ENCODE measurements around the gene AURKAIP1. TPM values are rescaled to one million over a fixed set of nuclear protein-coding genes. Genes with fewer than 3 reads are reported as not detected.

Gene AURKAIP1
- polyA plus RNA-seq, 1 of the 3 experiments (the other 2 are of a cell fraction): 214 TPM

DNA sequence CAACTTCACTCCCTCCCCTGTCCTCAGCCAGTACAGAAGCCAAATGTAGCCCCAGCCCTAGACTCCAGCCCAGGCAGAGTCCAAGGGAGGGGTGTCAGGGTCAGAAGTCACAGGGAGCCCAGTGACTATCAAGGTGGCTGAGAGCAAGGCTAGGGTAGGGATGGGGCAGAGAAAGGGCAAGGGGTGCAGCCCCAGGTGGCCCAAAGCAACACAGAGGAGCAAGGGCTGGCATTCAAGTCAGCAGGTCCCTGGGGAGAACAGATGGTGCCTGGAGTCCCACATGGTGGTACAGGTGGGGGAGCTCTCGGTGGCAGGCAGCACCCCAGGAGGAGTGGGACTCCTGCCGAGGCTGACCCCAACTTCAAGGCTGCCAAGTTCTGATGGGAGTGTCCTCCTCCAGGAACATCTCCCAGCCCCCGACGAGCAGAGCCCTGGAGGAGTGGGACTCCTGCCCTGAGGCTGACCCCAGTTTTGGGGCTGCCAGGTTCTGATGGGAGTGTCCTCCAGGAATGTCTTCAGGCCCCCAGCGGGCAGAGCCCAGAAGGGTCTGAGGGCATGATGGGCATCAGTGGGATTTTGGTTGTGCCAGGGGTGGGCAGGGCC lies 22.1 kb downstream of the AURKAIP1 start:
- H3K79me2 ChIP-seq (ENCODE audit: insufficient read depth): peaks cover 10% of the 10 kb centered on the region
- POLR2A ChIA-PET: interaction anchor here (0.6 kb wide), 1 partner anchor 23 kb away, joined by 3 read pairs; no protein-coding TSS in a partner anchor
- H3K27me3 ChIP-seq (ENCODE audit: insufficient read depth): no peaks in the 10 kb centered on the region
- peak; percentile 34; the same call in 1 of the 2 replicates for TF ChIP-seq POLR2AphosphoS5 (IDR thresholded peaks at IDR 0.05; ENCODE audit: low read depth, low read length)
- TF ChIP-seq, protein P1, sequence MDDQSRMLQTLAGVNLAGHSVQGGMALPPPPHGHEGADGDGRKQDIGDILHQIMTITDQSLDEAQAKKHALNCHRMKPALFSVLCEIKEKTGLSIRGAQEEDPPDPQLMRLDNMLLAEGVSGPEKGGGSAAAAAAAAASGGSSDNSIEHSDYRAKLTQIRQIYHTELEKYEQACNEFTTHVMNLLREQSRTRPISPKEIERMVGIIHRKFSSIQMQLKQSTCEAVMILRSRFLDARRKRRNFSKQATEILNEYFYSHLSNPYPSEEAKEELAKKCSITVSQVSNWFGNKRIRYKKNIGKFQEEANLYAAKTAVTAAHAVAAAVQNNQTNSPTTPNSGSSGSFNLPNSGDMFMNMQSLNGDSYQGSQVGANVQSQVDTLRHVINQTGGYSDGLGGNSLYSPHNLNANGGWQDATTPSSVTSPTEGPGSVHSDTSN (IDR thresholded peaks at IDR 0.05): peak; percentile 14; the same call in 1 of the 2 replicates
- TF ChIP-seq MEF2A (IDR thresholded peaks at IDR 0.05; ENCODE audit: borderline replicate concordance, low read depth): no peak
- TF ChIP-seq MXI1 (IDR thresholded peaks at IDR 0.05; ENCODE audit: low read depth, low read length): no peak
- H3K9me3 ChIP-seq: no peaks in the 10 kb centered on the region
- no peak overlapping the region for H3K9ac ChIP-seq
- CTCF ChIA-PET: interaction anchor here (1.7 to 5.1 kb wide), 2 partner anchors 19 to 22 kb away, joined by 8 to 48 read pairs; partner anchors contain the start of gene AURKAIP1
- H4K20me1 ChIP-seq (ENCODE audit: insufficient read depth): peaks cover 2% of the 10 kb centered on the region; the same call in 1 of the 2 replicates
- peaks cover 5% of the 10 kb centered on the region for H3F3A ChIP-seq (replicated peaks; ENCODE audit: insufficient read depth)
- H3K4me3 ChIP-seq (ENCODE audit: low read depth in 2 of 2, low read length in 1 of 2): no peak overlapping the region
- peaks cover 0 to 40% of the 10 kb centered on the region in 2 experiments; a peak in 1 of 4 replicates for H3K4me1 ChIP-seq (ENCODE audit: control insufficient read depth in 1 of 2, insufficient read depth in 2 of 2, low read depth in 1 of 2, low read length in 1 of 2)
- WGBS (ENCODE audit: low lambda C conversion rate): 100% methylated on average over 1 of the region's 5 CpGs
- no peak overlapping the region for H3K27ac ChIP-seq (ENCODE audit: low read depth in 2 of 2, low read length in 1 of 2)
- H2AFZ ChIP-seq (ENCODE audit: low read depth): no peak overlapping the region
- no peaks in the 10 kb centered on the region for H3K36me3 ChIP-seq (replicated peaks in 1 of 2; ENCODE audit: control insufficient read depth in 1 of 2, insufficient read depth in 2 of 2, low read length in 1 of 2)
- H3K9me2 ChIP-seq: no peaks in the 10 kb centered on the region
- no peak overlapping the region for H3K4me2 ChIP-seq
- DNase-seq: no peak

DNA sequence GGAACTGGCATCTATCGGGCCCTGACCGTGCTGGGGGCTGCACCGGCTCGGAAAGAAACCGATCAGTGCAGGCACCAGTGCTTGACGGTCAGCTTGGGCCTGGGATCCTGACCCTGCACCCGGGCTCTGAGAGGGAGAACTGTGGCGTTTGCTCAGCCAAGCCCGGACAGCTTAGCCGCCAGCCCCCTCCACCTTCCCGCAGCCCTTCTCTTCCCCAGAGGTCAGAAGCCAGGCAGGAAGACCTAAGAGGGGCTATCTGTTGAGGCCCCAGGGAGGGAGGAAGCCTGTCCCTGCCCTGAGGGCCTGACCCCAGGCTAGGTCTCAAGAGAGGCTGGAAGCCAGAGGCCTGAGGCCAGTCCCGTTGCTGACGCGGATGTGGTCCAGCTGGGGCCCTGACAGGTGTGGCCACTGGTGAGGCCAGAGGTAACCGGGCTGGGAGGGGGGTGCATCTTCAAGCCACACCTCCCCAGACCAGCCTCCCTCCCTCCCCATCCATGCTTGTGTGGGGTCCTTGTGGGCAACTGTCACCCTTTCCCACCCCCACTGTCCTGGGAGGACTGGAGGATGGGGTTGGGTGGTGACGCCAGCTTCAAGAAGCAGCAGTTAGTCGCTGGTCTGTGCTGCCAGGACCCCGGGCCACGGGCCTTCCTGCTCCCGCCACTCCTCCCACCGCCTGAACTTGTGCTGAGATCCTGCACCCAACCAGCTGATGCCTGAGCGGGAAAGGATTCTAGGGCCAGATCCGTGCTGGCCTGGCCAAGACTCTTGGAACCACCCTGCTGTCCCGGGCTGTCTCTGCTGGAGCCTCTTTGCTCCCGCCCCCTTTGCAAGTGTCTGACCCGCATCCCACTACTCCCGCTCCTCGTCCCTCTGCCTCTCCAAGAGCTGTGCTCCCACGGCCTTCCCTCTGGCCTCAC lies 23.2 kb downstream of the AURKAIP1 start:
- Histone ChIP-seq H4K20me1 (ENCODE audit: insufficient read depth) (peaks cover 12% of the 10 kb centered on the region), H3F3A (replicated peaks; ENCODE audit: insufficient read depth) (peaks cover 5% of the 10 kb centered on the region), H3K27ac (ENCODE audit: low read depth in 2 of 2, low read length in 1 of 2) (no peak overlapping the region; a peak in 1 of 4 replicates), H3K4me1 (ENCODE audit: control insufficient read depth in 1 of 2, insufficient read depth in 2 of 2, low read depth in 1 of 2, low read length in 1 of 2) (peaks cover 0 to 46% of the 10 kb centered on the region in 2 experiments; a peak in 1 of 4 replicates), H2AFZ (ENCODE audit: low read depth) (no peak overlapping the region), H3K36me3 (replicated peaks in 1 of 2; ENCODE audit: control insufficient read depth in 1 of 2, insufficient read depth in 2 of 2, low read length in 1 of 2) (no peaks in the 10 kb centered on the region), H3K9me2 (no peaks in the 10 kb centered on the region), H3K4me2 (no peak overlapping the region), H3K27me3 (ENCODE audit: insufficient read depth) (no peaks in the 10 kb centered on the region), H3K79me2 (ENCODE audit: insufficient read depth) (peaks cover 21% of the 10 kb centered on the region), H3K9ac (no peak overlapping the region), H3K9me3 (no peaks in the 10 kb centered on the region), H3K4me3 (ENCODE audit: low read depth in 2 of 2, low read length in 1 of 2) (no peak overlapping the region)
- DNase-seq: no peak
- CTCF ChIA-PET: interaction anchor here (0.6 to 5.1 kb wide), 8 partner anchors 9 to 631 kb away, joined by 3 to 48 read pairs (median 4); partner anchors contain the start of gene AURKAIP1
- TF ChIP-seq NFIC (IDR thresholded peaks at IDR 0.05; ENCODE audit: borderline replicate concordance): no peak
- no peak for TF ChIP-seq MEF2A (IDR thresholded peaks at IDR 0.05; ENCODE audit: borderline replicate concordance, low read depth)
- no peak for TF ChIP-seq POLR2AphosphoS5 (IDR thresholded peaks at IDR 0.05; ENCODE audit: low read depth, low read length)
- TF ChIP-seq NRF1 (IDR thresholded peaks at IDR 0.05; ENCODE audit: low read depth, low read length): no peak
- TF ChIP-seq, protein P2, sequence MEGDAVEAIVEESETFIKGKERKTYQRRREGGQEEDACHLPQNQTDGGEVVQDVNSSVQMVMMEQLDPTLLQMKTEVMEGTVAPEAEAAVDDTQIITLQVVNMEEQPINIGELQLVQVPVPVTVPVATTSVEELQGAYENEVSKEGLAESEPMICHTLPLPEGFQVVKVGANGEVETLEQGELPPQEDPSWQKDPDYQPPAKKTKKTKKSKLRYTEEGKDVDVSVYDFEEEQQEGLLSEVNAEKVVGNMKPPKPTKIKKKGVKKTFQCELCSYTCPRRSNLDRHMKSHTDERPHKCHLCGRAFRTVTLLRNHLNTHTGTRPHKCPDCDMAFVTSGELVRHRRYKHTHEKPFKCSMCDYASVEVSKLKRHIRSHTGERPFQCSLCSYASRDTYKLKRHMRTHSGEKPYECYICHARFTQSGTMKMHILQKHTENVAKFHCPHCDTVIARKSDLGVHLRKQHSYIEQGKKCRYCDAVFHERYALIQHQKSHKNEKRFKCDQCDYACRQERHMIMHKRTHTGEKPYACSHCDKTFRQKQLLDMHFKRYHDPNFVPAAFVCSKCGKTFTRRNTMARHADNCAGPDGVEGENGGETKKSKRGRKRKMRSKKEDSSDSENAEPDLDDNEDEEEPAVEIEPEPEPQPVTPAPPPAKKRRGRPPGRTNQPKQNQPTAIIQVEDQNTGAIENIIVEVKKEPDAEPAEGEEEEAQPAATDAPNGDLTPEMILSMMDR (IDR thresholded peaks at IDR 0.05): no peak
- TF ChIP-seq RCOR1 (IDR thresholded peaks at IDR 0.05; ENCODE audit: low read length): no peak
- no peak for TF ChIP-seq TCF12 (IDR thresholded peaks at IDR 0.05)
- TF ChIP-seq, protein P3, sequence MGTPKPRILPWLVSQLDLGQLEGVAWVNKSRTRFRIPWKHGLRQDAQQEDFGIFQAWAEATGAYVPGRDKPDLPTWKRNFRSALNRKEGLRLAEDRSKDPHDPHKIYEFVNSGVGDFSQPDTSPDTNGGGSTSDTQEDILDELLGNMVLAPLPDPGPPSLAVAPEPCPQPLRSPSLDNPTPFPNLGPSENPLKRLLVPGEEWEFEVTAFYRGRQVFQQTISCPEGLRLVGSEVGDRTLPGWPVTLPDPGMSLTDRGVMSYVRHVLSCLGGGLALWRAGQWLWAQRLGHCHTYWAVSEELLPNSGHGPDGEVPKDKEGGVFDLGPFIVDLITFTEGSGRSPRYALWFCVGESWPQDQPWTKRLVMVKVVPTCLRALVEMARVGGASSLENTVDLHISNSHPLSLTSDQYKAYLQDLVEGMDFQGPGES (IDR thresholded peaks at IDR 0.05; ENCODE audit: low read depth, low read length): no peak
- TF ChIP-seq FOSL2 (IDR thresholded peaks at IDR 0.05; ENCODE audit: borderline replicate concordance, low read depth): no peak
- TF ChIP-seq, protein P4, sequence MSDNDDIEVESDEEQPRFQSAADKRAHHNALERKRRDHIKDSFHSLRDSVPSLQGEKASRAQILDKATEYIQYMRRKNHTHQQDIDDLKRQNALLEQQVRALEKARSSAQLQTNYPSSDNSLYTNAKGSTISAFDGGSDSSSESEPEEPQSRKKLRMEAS (IDR thresholded peaks at IDR 0.05; ENCODE audit: low read depth): no peak
- TF ChIP-seq JUND (IDR thresholded peaks at IDR 0.05): no peak
- TF ChIP-seq EZH2phosphoT487 (IDR thresholded peaks at IDR 0.05; ENCODE audit: borderline replicate concordance, low read depth): no peak
- TF ChIP-seq, protein P5, sequence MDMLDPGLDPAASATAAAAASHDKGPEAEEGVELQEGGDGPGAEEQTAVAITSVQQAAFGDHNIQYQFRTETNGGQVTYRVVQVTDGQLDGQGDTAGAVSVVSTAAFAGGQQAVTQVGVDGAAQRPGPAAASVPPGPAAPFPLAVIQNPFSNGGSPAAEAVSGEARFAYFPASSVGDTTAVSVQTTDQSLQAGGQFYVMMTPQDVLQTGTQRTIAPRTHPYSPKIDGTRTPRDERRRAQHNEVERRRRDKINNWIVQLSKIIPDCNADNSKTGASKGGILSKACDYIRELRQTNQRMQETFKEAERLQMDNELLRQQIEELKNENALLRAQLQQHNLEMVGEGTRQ (IDR thresholded peaks at IDR 0.05; ENCODE audit: borderline replicate concordance, low read depth, low read length): no peak
- TF ChIP-seq CHD2 (IDR thresholded peaks at IDR 0.05; ENCODE audit: low read length, partially characterized antibody): no peak
- TF ChIP-seq RXRA (IDR thresholded peaks at IDR 0.05; ENCODE audit: borderline replicate concordance, low read depth): no peak
- TF ChIP-seq, protein P1 (IDR thresholded peaks at IDR 0.05): no peak
- POLR2A ChIA-PET: interaction anchor here (0.6 to 0.9 kb wide), 2 partner anchors 19 to 24 kb away, joined by 3 read pairs; no protein-coding TSS in a partner anchor
- whole genome bisulfite sequencing (ENCODE audit: low lambda C conversion rate): 90% methylated on average over 15 of the region's 29 CpGs
